Lower leg skin (tissue), 4 donors: ENCODE results near the gene FOXK1. TPM values are rescaled to one million over a fixed set of nuclear protein-coding genes. Genes with fewer than 3 reads are reported as not detected.

Source experiments
- DNase-seq, 2 donors: peaks; one replicate each; pipeline ENCODE4 v3.0.0-alpha.2; 2019; ENCODE audit warnings: low spot score in 2 of 2
- H3K4me3 ChIP-seq: fragments of 200-600 bp; sonication (generic); 2 replicates; pipeline ENCODE4 v1.5.1; 2017; ENCODE audit warnings: mild to moderate bottlenecking, low read depth; ENCODE audit not compliant: poor library complexity, severe bottlenecking
- CTCF ChIP-seq, 3 donors: fragments of 450-650 bp; IDR thresholded peaks; one replicate each; pipeline ENCODE4 v1.5.1; 2016; ENCODE audit warnings: antibody characterized with exemption in 3 of 3, mild to moderate bottlenecking in 3 of 3, moderate library complexity in 2 of 3
- POLR2A ChIP-seq, 2 donors: fragments of 450-650 bp; IDR thresholded peaks; one replicate each; pipeline ENCODE4 v1.6.1; 2016 to 2017; ENCODE audit warnings: antibody characterized with exemption in 2 of 2, mild to moderate bottlenecking in 1 of 2, moderate library complexity in 1 of 2
- whole genome bisulfite sequencing, 2 donors: methylation state at CpG; one replicate each; pipeline ENCODE4 v1.1.5; 2018; 5-methylcytosine and 5-hydroxymethylcytosine counted together
- intact Hi-C: fragments of 100-400 bp; cut with DNase I; formaldehyde crosslinking; loops from one replicate; pipeline ENCODE4 v1.15.0; 2023; ENCODE audit warnings: low total_unique reads
- total RNA-seq, 4 donors: library from RNA; depleted of rRNA; stranded (reverse); fragments of >200 nt; gene quantifications; one replicate each; pipeline ENCODE4 v1.1.0, GENCODE V29; 2016

The FOXK1 gene
- total RNA-seq, 4 donors from 2014 or later = 22.0 to 41.3 (median 30.3) TPM

- no peak for DNase-seq
- intact Hi-C loops = no loop called here
- no peak overlapping the region for H3K4me3 ChIP-seq
- TF ChIP-seq POLR2A (IDR thresholded peaks at IDR 0.05) (no peak), CTCF (IDR thresholded peaks at IDR 0.05) (no peak)
- WGBS, 2 donors = 86 to 94% methylated on average over 5 of the region's 5 CpGs
Observed at GRCh38 chr7:4653771-4654170, 28.3 kb upstream of the FOXK1 start.

GRCh38 chr7:4655311-4655710 lies 26.8 kb upstream of the FOXK1 start:
- intact Hi-C loops = no loop called here
- TF ChIP-seq POLR2A (IDR thresholded peaks at IDR 0.05) (no peak), CTCF (IDR thresholded peaks at IDR 0.05) (no peak)
- DNase-seq = no peak
- 76 to 77% methylated on average over 2 of the region's 2 CpGs for WGBS, 2 donors
- H3K4me3 ChIP-seq = no peak overlapping the region

DNA sequence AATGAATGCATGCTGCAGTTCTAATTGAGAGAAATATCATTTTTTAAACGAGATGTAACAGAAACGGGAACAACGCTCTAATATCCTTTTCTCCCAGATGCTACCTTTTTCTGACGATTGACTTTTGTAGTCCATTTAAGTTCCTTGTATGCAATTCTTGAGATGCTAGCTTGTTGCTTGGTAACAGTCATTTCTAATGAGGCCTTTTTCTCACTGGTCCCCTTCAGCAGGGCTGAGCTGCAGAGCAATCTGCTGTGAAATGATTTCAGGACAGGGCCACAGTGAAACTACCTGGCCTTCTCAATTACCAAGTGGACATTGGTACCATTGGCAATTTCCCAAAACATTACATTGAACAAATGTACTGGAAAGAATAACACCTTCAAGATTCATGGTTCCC lies 26.2 kb upstream of the FOXK1 start:
- TF ChIP-seq POLR2A (IDR thresholded peaks at IDR 0.05) = no peak
- no peak for TF ChIP-seq CTCF (IDR thresholded peaks at IDR 0.05)
- DNase-seq = no peak
- WGBS, 2 donors = 87 to 93% methylated on average over 4 of the region's 4 CpGs
- intact Hi-C loops = no loop called here
- no peak overlapping the region for H3K4me3 ChIP-seq

GRCh38 chr7:4657640-4658417 lies 24.3 kb upstream of the FOXK1 start:
- no peak for DNase-seq
- no peak overlapping the region for H3K4me3 ChIP-seq
- TF ChIP-seq CTCF (IDR thresholded peaks at IDR 0.05) (no peak), POLR2A (IDR thresholded peaks at IDR 0.05) (no peak)
- intact Hi-C loops = no loop called here
- 82 to 87% methylated on average over 4 of the region's 4 CpGs for WGBS, 2 donors

- WGBS, 2 donors = 73 to 77% methylated on average over 2 of the region's 2 CpGs
- intact Hi-C loops = no loop called here
- H3K4me3 ChIP-seq = no peak overlapping the region
- no peak for DNase-seq
- TF ChIP-seq POLR2A (IDR thresholded peaks at IDR 0.05) = no peak
- TF ChIP-seq CTCF (IDR thresholded peaks at IDR 0.05) = no peak
Observed at GRCh38 chr7:4659551-4660286, 22.4 kb upstream of the FOXK1 start.
